PC-3 (cell line): ENCODE results near the gene ADAD2. TPM values are rescaled to one million over a fixed set of nuclear protein-coding genes. Genes with fewer than 3 reads are reported as not detected.

Experiments used
- ATAC-seq: fragments of 200-7000 bp; cut with Tn5 transposase; 2 replicates; pipeline ENCODE4 v1.9.1; 2020; ENCODE audit warnings: mild to moderate bottlenecking, moderate library complexity
- BruUV-seq: library from RNA; stranded (reverse); fragments of 400-500 nt; replicated peaks from 2 replicates; lab custom pipeline; 2021; lab: Mats Ljungman, UMichigan
- CTCF ChIA-PET: fragments of 300-600 bp; sonication (Branson Sonifier 250); formaldehyde crosslinking; loops from one replicate; lab custom pipeline; 2022; ENCODE audit warnings: antibody characterized with exemption; lab: Charles Lee
- POLR2A ChIA-PET: fragments of 300-600 bp; sonication (Branson Sonifier 250); formaldehyde crosslinking; loops from one replicate; lab custom pipeline; 2022; ENCODE audit warnings: antibody characterized with exemption; ENCODE audit not compliant: unreplicated experiment; lab: Charles Lee
- DNase-seq: peaks from one replicate; pipeline ENCODE4 v3.0.0-alpha.2; 2015
- H2AFZ ChIP-seq: fragments of 300-600 bp; sonication (generic); 2 replicates; pipeline ENCODE4 v1.6.0; 2016; ENCODE audit warnings: antibody characterized with exemption, low read length
- H3F3A ChIP-seq: fragments of 300-600 bp; sonication (generic); one replicate; pipeline ENCODE4 v1.6.0; 2017; ENCODE audit warnings: antibody characterized with exemption, low read length, control low read depth, mild to moderate bottlenecking; ENCODE audit not compliant: unreplicated experiment
- H3K27ac ChIP-seq: fragments of 300-600 bp; sonication (generic); 2 replicates; pipeline ENCODE4 v1.5.1; 2016; ENCODE audit warnings: mild to moderate bottlenecking, low read length
- H3K27me3 ChIP-seq: fragments of 300-600 bp; sonication (generic); 2 replicates; pipeline ENCODE4 v1.6.1; 2016; ENCODE audit warnings: low read length, mixed read lengths
- H3K36me3 ChIP-seq: fragments of 300-600 bp; sonication (generic); 2 replicates; pipeline ENCODE4 v1.6.1; 2016; ENCODE audit warnings: low read depth, mixed run types, low read length, mixed read lengths
- H3K4me1 ChIP-seq: fragments of 300-600 bp; sonication (generic); 2 replicates; pipeline ENCODE4 v1.5.1; 2016; ENCODE audit warnings: low read length; ENCODE audit not compliant: insufficient read depth
- H3K4me2 ChIP-seq: fragments of 300-600 bp; sonication (generic); 2 replicates; pipeline ENCODE4 v1.6.0; 2016; ENCODE audit warnings: low read length
- H3K4me3 ChIP-seq: fragments of 300-600 bp; sonication (generic); 2 replicates; pipeline ENCODE4 v1.5.1; 2016; ENCODE audit warnings: mild to moderate bottlenecking, low read length, mixed read lengths
- H3K79me2 ChIP-seq: fragments of 300-600 bp; sonication (generic); 2 replicates; pipeline ENCODE4 v1.6.1; 2017; ENCODE audit warnings: low read length, mixed read lengths
- H3K9ac ChIP-seq: fragments of 300-600 bp; sonication (generic); 2 replicates; pipeline ENCODE4 v1.6.0; 2016; ENCODE audit warnings: mild to moderate bottlenecking, low read length
- H3K9me2 ChIP-seq: fragments of 300-600 bp; sonication (generic); replicated peaks from 2 replicates; pipeline ENCODE4 v1.6.1; 2016; ENCODE audit warnings: mixed run types, low read length, mixed read lengths
- H3K9me3 ChIP-seq: fragments of 300-600 bp; sonication (generic); 2 replicates; pipeline ENCODE4 v1.6.1; 2016; ENCODE audit warnings: low read length, mixed read lengths
- H4K20me1 ChIP-seq: fragments of 300-600 bp; sonication (generic); 2 replicates; pipeline ENCODE4 v1.6.1; 2016; ENCODE audit warnings: low read length, mixed read lengths
- CTCF ChIP-seq: fragments of 300-600 bp; sonication (generic); conservative IDR thresholded peaks from 2 replicates; pipeline ENCODE4 v1.5.1; 2017; ENCODE audit warnings: antibody characterized with exemption, low read depth, mild to moderate bottlenecking, low read length
- EZH2 ChIP-seq: fragments of 300-600 bp; sonication (generic); IDR thresholded peaks from one replicate; pipeline ENCODE4 v1.6.1; 2017; ENCODE audit warnings: antibody characterized with exemption, mild to moderate bottlenecking, low read length; ENCODE audit not compliant: unreplicated experiment
- EZH2phosphoT487 ChIP-seq: fragments of 300-600 bp; sonication (generic); IDR thresholded peaks from 2 replicates; pipeline ENCODE4 v1.6.1; 2018; ENCODE audit warnings: mild to moderate bottlenecking, antibody characterized with exemption, low read length, borderline replicate concordance
- intact Hi-C: fragments of 100-400 bp; cut with micrococcal nuclease; formaldehyde crosslinking; loops from 2 replicates; pipeline ENCODE4 v1.9.0; 2023
- total RNA-seq: library from RNA; depleted of rRNA; stranded (reverse); fragments of >200 nt; gene quantifications from 2 replicates; pipeline ENCODE4 v1.2.3, GENCODE V29; 2014

ADAD2 gene
- total RNA-seq, 1 experiment from 2014 or later = not detected

- Histone ChIP-seq H3K27me3 (no peaks in the 10 kb centered on the region), H3K9ac (no peak overlapping the region), H3K9me3 (no peaks in the 10 kb centered on the region), H3K4me3 (no peak overlapping the region), H3F3A (no peaks in the 10 kb centered on the region), H3K27ac (no peak overlapping the region), H3K4me2 (no peak overlapping the region), H3K9me2 (no peaks in the 10 kb centered on the region), H4K20me1 (no peaks in the 10 kb centered on the region), H3K79me2 (no peaks in the 10 kb centered on the region), H2AFZ (no peak overlapping the region), H3K4me1 (no peaks in the 10 kb centered on the region), H3K36me3 (no peaks in the 10 kb centered on the region)
- ChIA-PET POLR2A (no interaction called here), CTCF (no interaction called here)
- no peak for TF ChIP-seq EZH2
- no peak for TF ChIP-seq EZH2phosphoT487
- no peak for TF ChIP-seq CTCF
- DNase-seq = no peak
- intact Hi-C loops = no loop called here
- no peak for ATAC-seq
- no TSS peak for BruUV-seq
These were observed 4.5 kb downstream of the ADAD2 start for GRCh38 chr16:84195201-84196093.

- no TSS peak for BruUV-seq
- no peak overlapping the region for H3K9ac ChIP-seq
- ChIA-PET POLR2A (no interaction called here), CTCF (no interaction called here)
- H4K20me1 ChIP-seq = no peaks in the 10 kb centered on the region
- H3K9me2 ChIP-seq = no peaks in the 10 kb centered on the region
- H3K4me3 ChIP-seq = no peak overlapping the region
- H3K4me1 ChIP-seq = no peaks in the 10 kb centered on the region
- no peak overlapping the region for H3K27ac ChIP-seq
- no peaks in the 10 kb centered on the region for H3K9me3 ChIP-seq
- no peak overlapping the region for H3K4me2 ChIP-seq
- DNase-seq (no peak), ATAC-seq (no peak)
- no peaks in the 10 kb centered on the region for H3K27me3 ChIP-seq
- intact Hi-C loops = no loop called here
- no peak overlapping the region for H2AFZ ChIP-seq
- no peaks in the 10 kb centered on the region for H3K79me2 ChIP-seq
- no peaks in the 10 kb centered on the region for H3K36me3 ChIP-seq
- no peaks in the 10 kb centered on the region for H3F3A ChIP-seq
- TF ChIP-seq EZH2 (no peak), EZH2phosphoT487 (no peak), CTCF (no peak)
These were observed 5.1 kb downstream of the ADAD2 start for GRCh38 chr16:84196101-84196500.

GRCh38 chr16:84196727-84197394, 5.9 kb downstream of the ADAD2 start:
- no peaks in the 10 kb centered on the region for H3K4me1 ChIP-seq
- no peaks in the 10 kb centered on the region for H4K20me1 ChIP-seq
- intact Hi-C loops = no loop called here
- no peak overlapping the region for H3K4me3 ChIP-seq
- H3K79me2 ChIP-seq = no peaks in the 10 kb centered on the region
- H3K27ac ChIP-seq = no peak overlapping the region
- H2AFZ ChIP-seq = no peak overlapping the region
- H3K36me3 ChIP-seq = no peaks in the 10 kb centered on the region
- CTCF ChIA-PET = no interaction called here
- ATAC-seq (no peak), DNase-seq (no peak)
- TF ChIP-seq EZH2phosphoT487 (no peak), CTCF (no peak), EZH2 (no peak)
- no peaks in the 10 kb centered on the region for H3K9me3 ChIP-seq
- H3F3A ChIP-seq = no peaks in the 10 kb centered on the region
- H3K27me3 ChIP-seq = no peaks in the 10 kb centered on the region
- no peak overlapping the region for H3K4me2 ChIP-seq
- H3K9ac ChIP-seq = no peak overlapping the region
- POLR2A ChIA-PET = no interaction called here
- H3K9me2 ChIP-seq = no peaks in the 10 kb centered on the region
- no TSS peak for BruUV-seq
